GM12874 (cell line): ENCODE measurements around the gene BRAT1.

Experiments
- TF ChIP-seq, protein P1 (sequence below): IDR thresholded peaks from 2 replicates; pipeline ENCODE4 v1.5.1; 2011; ENCODE audit warnings: low read depth, mild to moderate bottlenecking, control low read depth, low read length, moderate library complexity; ENCODE audit not compliant: insufficient read depth

Gene BRAT1

DNA sequence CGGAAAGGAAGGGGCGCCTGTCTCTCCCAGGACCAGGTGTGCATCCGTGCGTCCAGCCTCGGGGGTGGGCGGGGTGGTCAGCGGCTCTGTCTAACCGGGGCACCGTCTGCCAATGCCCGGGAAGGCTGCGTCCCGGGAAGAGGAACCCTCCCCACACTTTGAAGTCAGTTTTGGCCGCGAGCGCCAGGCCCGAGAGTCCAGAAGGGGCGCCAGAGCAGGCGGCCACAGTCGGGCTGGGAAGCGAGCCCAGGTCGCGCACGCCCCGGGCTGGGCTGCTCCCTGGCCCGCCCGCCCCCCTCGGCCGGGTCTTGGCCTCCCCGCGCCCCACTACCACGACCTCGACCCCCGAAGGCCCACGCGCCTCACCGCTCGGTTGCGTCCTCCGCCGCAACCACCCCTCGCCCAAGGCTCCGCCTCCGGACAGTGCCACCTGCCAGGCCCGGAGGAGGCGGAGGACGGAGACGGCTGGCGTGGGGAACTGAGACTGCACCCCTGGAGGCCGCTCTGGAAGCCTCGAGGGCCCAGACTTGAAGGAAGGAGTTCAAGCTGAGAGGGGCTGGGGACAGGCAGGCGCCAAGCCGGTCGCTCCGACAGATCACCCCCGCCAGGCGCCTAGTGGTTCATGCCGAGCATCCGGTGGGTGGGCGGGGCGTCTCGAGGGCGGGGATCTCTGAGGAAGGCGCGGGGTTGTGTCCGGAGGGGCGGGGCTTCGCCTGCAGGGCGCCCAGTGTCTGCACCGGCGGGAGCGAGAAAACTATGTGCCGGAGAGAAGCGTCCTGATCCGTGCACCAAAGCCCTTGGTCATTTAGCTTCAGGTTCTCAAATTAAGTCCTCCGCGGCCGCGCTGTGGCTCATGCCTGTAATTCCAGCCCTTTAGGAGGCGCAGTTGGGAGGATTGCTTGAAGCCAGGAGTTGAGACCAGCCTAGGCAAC is at the start of gene BRAT1:
Gene BRAT1 (minus strand): TSS at position 404 of the 932 bp plus-strand sequence. CDS start 1,093 bp downstream, outside the sequence.
- TF ChIP-seq, protein P1, sequence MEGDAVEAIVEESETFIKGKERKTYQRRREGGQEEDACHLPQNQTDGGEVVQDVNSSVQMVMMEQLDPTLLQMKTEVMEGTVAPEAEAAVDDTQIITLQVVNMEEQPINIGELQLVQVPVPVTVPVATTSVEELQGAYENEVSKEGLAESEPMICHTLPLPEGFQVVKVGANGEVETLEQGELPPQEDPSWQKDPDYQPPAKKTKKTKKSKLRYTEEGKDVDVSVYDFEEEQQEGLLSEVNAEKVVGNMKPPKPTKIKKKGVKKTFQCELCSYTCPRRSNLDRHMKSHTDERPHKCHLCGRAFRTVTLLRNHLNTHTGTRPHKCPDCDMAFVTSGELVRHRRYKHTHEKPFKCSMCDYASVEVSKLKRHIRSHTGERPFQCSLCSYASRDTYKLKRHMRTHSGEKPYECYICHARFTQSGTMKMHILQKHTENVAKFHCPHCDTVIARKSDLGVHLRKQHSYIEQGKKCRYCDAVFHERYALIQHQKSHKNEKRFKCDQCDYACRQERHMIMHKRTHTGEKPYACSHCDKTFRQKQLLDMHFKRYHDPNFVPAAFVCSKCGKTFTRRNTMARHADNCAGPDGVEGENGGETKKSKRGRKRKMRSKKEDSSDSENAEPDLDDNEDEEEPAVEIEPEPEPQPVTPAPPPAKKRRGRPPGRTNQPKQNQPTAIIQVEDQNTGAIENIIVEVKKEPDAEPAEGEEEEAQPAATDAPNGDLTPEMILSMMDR = peak; percentile 69

DNA sequence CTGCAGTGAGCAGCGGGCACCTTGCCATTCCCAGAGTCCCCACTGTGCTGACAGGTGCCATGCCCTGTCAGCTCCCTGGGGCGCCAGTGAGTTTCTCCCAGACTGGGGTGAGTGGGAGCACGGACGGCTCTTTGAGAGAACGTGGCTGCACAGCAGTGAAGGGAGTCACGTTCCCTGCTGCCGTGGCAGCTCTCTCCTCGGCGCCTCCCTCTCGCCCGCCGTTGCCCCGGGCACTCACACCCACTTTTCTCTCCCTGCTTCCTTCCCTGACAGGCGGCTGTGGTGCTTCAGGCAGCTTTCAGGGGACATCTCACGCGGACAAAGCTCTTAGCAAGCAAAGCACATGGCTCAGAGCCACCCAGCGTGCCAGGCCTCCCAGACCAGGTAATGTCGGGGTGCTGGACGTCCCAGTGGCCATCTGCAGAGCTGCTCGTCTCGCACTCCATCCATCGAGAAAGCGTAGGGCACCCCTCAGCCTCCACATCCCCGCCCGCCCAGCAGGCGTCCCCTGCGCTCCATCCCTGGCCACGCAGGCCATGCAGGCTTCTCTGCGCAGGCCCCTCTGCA is 49.4 kb upstream of the BRAT1 start:
- TF ChIP-seq, protein P1 = no peak

DNA sequence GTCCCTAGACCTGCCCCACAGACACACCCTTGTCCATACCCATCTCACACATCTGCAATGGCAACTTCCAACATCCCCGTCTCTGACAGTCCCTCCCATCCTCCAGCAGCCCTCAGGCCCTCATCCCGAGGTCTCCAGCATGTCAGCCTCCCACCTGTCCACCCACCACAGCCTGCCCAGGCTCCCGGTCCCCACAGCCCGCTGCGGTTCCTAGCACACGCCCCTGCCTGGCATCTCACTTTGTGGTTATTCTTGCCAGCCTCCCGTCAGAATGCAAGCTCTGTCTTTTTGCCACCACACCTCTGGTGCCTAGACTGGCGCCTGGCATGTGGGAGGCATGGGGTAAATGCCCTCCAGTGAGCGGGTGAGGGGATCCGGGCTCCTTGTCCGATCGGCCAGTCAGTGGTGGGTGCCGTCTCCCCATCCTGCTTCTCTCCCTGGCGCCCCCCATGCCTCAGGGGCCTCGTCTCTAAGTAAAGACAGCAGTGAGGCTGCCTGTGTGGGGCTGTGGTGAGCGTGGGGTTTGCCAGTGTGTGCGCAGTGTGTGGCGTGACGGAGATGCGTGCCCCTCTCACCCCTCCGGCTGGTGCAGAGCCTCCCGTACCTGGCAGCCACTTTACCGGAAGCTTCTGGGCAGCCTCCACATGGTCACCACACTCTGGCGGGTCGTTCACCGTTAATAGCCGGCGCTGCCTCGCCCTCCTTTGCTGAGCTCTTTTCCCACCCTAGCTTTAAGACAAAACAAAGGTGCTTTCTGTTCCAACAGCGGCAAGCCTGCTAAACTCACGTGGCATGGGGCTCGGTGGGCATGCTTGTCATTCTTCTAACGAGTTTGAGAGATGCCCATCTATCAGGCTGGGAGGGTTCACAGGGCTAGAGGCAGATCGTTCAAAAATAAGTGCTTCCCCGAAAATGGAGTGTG is 48.0 kb upstream of the BRAT1 start:
- TF ChIP-seq, protein P1 = no peak

DNA sequence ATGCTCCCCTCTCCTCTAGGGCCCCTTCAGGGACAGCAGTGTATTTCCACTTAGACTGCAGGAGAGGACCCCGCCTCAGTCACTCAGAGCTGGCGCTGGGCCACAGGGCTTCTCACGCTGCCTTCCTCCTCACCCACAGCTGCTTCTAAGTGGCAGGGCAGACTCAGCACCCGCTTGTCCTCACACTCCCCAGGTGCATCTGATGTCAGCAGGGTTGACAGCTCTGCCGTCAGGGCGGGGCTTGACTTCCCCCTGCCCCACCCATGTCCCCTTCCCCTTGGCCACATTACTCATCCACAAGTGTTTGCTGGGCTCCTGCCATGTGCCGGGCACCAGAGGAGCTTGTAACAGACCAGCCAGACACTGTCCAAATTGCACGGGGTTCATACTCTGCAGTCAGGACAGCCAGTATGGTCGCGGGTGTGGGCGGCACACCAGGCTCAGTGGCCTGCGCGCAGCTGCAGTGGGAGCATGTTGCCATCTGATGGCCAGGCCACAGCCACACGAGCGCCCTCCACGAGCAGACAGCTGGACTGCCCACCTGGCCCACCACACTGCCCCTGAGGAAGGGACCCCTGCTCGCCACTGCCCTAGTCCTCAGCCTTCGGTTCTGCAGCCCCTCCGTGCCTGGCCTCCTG is 47.2 kb upstream of the BRAT1 start:
- TF ChIP-seq, protein P1 = no peak

DNA sequence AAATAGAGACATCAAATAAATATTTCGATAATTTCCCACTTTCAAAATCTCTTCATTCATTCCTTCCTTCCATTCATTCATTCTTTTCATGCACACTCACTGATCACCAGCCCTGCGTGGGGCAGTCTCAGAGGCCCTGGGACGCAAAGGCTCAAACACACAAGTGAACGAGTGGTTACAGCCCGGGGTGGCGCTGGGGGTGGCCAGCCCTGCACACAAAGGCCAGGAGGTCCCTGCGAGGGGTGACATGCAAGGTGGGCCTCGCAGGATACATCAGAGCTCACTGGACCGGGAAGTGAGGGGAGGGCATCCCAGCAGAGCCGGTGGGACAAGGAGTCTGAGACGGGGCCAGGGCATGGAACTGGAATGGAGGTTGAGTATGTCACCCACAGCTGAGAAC is 46.6 kb upstream of the BRAT1 start:
- TF ChIP-seq, protein P1 = no peak

DNA sequence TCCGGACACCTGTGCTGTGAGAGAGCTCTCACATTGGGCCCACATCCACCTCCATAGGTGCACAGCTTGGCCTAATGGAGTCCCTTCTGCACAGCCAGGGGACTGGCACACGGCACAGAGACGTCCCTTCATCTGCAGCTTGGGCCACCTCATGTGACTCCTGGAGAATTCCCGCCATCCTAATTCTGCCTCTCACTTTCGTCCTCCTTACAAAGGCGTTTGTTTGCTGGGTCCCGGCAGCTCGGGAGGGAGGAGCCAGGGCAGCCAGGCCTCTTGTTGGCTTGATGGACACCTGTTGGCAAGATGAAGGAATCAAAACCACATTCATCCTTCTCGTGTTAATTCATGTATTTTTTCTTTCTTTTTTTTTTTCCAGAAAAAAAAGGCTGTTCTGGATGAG is 45.7 kb upstream of the BRAT1 start:
- TF ChIP-seq, protein P1 = no peak
